ENCODE results near the gene RCE1.

Gene RCE1

GRCh38 chr11:66820381-66820780 is 22.9 kb upstream of the RCE1 start:
- no peak for TF ChIP-seq ATF2 (tag by site-specific recombination; IDR thresholded peaks at IDR 0.05; ENCODE audit: low read depth)
- no peak for TF ChIP-seq ZNF211 (tag by site-specific recombination; IDR thresholded peaks at IDR 0.05; ENCODE audit: low read depth)
- no peak for TF ChIP-seq ZNF157 (tag by site-specific recombination; IDR thresholded peaks at IDR 0.05)
- no peak for TF ChIP-seq GLI4 (tag by site-specific recombination; IDR thresholded peaks at IDR 0.05)
- no peak for TF ChIP-seq ZSCAN5A (tag by site-specific recombination; IDR thresholded peaks at IDR 0.05)
- Histone ChIP-seq H3K36me3 (ENCODE audit: control insufficient read depth in 2 of 2, insufficient read depth in 1 of 2, low read length in 2 of 2) (peaks cover 0 to 3% of the 10 kb centered on the region in 2 experiments; a peak in 1 of 3 replicates), H3K27ac (ENCODE audit: extremely low read depth, low read depth, low read length) (no peak overlapping the region), H3K4me1 (ENCODE audit: control insufficient read depth, insufficient read depth, low read length) (no peaks in the 10 kb centered on the region), H3K4me3 (ENCODE audit: low read depth, low read length) (no peak overlapping the region), H3K9me3 (ENCODE audit: control insufficient read depth, insufficient read depth, low read depth, low read length) (no peaks in the 10 kb centered on the region)
- POLR2A ChIA-PET, result no interaction called here
- CTCF ChIA-PET, result interaction anchor here (0.7 to 1.6 kb wide), 2 partner anchors 14 to 142 kb away, joined by 3 to 4 read pairs; no protein-coding TSS in a partner anchor

- Histone ChIP-seq H3K36me3 (ENCODE audit: control insufficient read depth in 2 of 2, insufficient read depth in 1 of 2, low read length in 2 of 2) (peaks cover 0 to 3% of the 10 kb centered on the region in 2 experiments; a peak in 1 of 3 replicates), H3K4me3 (ENCODE audit: low read depth, low read length) (no peak overlapping the region), H3K9me3 (ENCODE audit: control insufficient read depth, insufficient read depth, low read depth, low read length) (no peaks in the 10 kb centered on the region), H3K27ac (ENCODE audit: extremely low read depth, low read depth, low read length) (no peak overlapping the region), H3K4me1 (ENCODE audit: control insufficient read depth, insufficient read depth, low read length) (no peaks in the 10 kb centered on the region)
- no peak for TF ChIP-seq ZNF121 (tag by site-specific recombination; IDR thresholded peaks at IDR 0.05)
- TF ChIP-seq TCF7L2 (IDR thresholded peaks at IDR 0.05; ENCODE audit: borderline replicate concordance, low read depth, low read length), result no peak
- no peak for TF ChIP-seq KLF17 (tag by site-specific recombination; IDR thresholded peaks at IDR 0.05)
- TF ChIP-seq ZIC2 (tag by site-specific recombination; IDR thresholded peaks at IDR 0.05), result no peak
- no peak for TF ChIP-seq ZNF707 (tag by site-specific recombination; IDR thresholded peaks at IDR 0.05)
- ChIA-PET POLR2A (no interaction called here), CTCF (interaction anchor here (0.7 kb wide), 1 partner anchor 142 kb away, joined by 3 read pairs; no protein-coding TSS in a partner anchor)
Measured at GRCh38 chr11:66820901-66821300, 22.3 kb upstream of the RCE1 start.

- H3K36me3 ChIP-seq (ENCODE audit: control insufficient read depth in 2 of 2, insufficient read depth in 1 of 2, low read length in 2 of 2), result no peaks in the 10 kb centered on the region
- no peak overlapping the region for H3K4me3 ChIP-seq (ENCODE audit: low read depth, low read length)
- no peak overlapping the region for H3K27ac ChIP-seq (ENCODE audit: extremely low read depth, low read depth, low read length)
- no peaks in the 10 kb centered on the region for H3K9me3 ChIP-seq (ENCODE audit: control insufficient read depth, insufficient read depth, low read depth, low read length)
- H3K4me1 ChIP-seq (ENCODE audit: control insufficient read depth, insufficient read depth, low read length), result no peaks in the 10 kb centered on the region
- CTCF ChIA-PET, result interaction anchor here (0.6 kb wide), 2 partner anchors 129 to 247 kb away, joined by 3 read pairs; no protein-coding TSS in a partner anchor
- POLR2A ChIA-PET, result interaction anchor here (0.5 kb wide), 1 partner anchor 163 kb away, joined by 5 read pairs; no protein-coding TSS in a partner anchor
- TF ChIP-seq YY2 (tag by site-specific recombination; IDR thresholded peaks at IDR 0.05) (no peak), ZNF366 (tag by site-specific recombination; conservative IDR thresholded peaks at IDR 0.05) (no peak), ZNF26 (tag by site-specific recombination; IDR thresholded peaks at IDR 0.05) (no peak), ZNF654 (tag by site-specific recombination; IDR thresholded peaks at IDR 0.05; ENCODE audit: low read depth) (no peak), KLF9 (tag by site-specific recombination; IDR thresholded peaks at IDR 0.05; ENCODE audit: low read depth) (no peak), ZNF16 (tag by site-specific recombination; IDR thresholded peaks at IDR 0.05; ENCODE audit: low read depth) (no peak), ZNF223 (tag by site-specific recombination; IDR thresholded peaks at IDR 0.05) (no peak), PBX3 (CRISPR knock-in tag; IDR thresholded peaks at IDR 0.05) (no peak), ZBTB10 (tag by site-specific recombination; IDR thresholded peaks at IDR 0.05) (no peak), ZNF843 (tag by site-specific recombination; IDR thresholded peaks at IDR 0.05) (no peak), AEBP2 (tag by site-specific recombination; IDR thresholded peaks at IDR 0.05; ENCODE audit: borderline replicate concordance) (no peak)
Measured at GRCh38 chr11:66823700-66824099, 19.5 kb upstream of the RCE1 start.
